Heart left ventricle (tissue), 13 donors: Measurements from ENCODE around the gene NXN.

Experiments
- POLR2A ChIP-seq, 2 donors: fragments of 450-650 bp; IDR thresholded peaks; one replicate each; pipeline ENCODE4 v1.6.1; 2017; ENCODE audit warnings: antibody characterized with exemption in 2 of 2, mild to moderate bottlenecking in 2 of 2, moderate library complexity in 2 of 2
- TF ChIP-seq, protein P1 (sequence below), 12 donors: fragments of 200-600 bp; sonication (generic) in 4 of 12; IDR thresholded peaks; one replicate each; pipeline versions ENCODE4 v1.5.0 to v1.8.0; 2018 to 2022; ENCODE audit warnings: antibody characterized with exemption in 12 of 12, mild to moderate bottlenecking in 5 of 12
- donor health status: ischemic (EF 13 %, LVEDD 7.1; RV severe dilation, severe dysfunction).
- donor health status: DM: no; HTN: yes; CAD: no.
- donor health status: DM: no; HTN: no; CAD: no.
- donor health status: ischemic (EF 25% LVEDD 6.9; RV normal size, moderate dysfunction).
- donor health status: ischemic (EF 25% LVEDD 5.7; RV mildly dilated, moderate dysfunction).
- donor health status: ischemic (EF 35%, LVEDD 5.7; RV mildly dilated, moderate dysfunction).
- donor health status: nonischemic (EF 11% LVEDD 7.7; RV severe dilation, severe dysfunction).
- donor health status: DM: yes; HTN: yes; CAD: no.
- donor health status: PGD.
- donor health status: ischemic (EF 29% LVEDD 5.4; RV normal size, mild dysfunction).
- donor health status: nonischemic (EF 23%, LVEDD 6.1; RV moderate dilation, normal function).

DNA sequence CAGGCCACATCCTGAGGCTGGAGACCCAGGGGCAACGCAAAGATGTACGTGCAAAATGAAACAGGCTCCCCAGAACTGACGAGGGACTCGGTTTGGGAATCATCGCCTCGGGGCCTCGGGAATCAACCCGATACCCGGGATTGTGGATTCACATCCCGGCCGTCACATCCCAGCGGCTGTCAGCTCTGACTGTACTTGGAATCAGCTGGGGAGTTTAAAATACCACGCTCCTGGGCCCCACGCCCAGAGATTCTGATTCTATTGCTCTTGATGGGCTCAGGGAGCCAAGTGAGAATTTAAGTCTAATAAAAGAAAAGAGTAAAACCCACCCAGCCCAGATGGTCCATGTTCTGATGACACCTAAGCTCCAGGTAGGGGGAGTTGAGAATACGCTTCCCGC, 155.2 kb downstream of the NXN start:
- TF ChIP-seq, protein P1, sequence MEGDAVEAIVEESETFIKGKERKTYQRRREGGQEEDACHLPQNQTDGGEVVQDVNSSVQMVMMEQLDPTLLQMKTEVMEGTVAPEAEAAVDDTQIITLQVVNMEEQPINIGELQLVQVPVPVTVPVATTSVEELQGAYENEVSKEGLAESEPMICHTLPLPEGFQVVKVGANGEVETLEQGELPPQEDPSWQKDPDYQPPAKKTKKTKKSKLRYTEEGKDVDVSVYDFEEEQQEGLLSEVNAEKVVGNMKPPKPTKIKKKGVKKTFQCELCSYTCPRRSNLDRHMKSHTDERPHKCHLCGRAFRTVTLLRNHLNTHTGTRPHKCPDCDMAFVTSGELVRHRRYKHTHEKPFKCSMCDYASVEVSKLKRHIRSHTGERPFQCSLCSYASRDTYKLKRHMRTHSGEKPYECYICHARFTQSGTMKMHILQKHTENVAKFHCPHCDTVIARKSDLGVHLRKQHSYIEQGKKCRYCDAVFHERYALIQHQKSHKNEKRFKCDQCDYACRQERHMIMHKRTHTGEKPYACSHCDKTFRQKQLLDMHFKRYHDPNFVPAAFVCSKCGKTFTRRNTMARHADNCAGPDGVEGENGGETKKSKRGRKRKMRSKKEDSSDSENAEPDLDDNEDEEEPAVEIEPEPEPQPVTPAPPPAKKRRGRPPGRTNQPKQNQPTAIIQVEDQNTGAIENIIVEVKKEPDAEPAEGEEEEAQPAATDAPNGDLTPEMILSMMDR (IDR thresholded peaks at IDR 0.05), result no peak
- no peak for TF ChIP-seq POLR2A (IDR thresholded peaks at IDR 0.05)
